Epidermal melanocyte (primary cell): ENCODE data around the gene COX17.

Experiments
- DNase-seq: peaks from one replicate; pipeline ENCODE4 v3.0.0; 2011; ENCODE audit warnings: low spot score; ENCODE audit not compliant: insufficient read length

COX17 gene

DNA sequence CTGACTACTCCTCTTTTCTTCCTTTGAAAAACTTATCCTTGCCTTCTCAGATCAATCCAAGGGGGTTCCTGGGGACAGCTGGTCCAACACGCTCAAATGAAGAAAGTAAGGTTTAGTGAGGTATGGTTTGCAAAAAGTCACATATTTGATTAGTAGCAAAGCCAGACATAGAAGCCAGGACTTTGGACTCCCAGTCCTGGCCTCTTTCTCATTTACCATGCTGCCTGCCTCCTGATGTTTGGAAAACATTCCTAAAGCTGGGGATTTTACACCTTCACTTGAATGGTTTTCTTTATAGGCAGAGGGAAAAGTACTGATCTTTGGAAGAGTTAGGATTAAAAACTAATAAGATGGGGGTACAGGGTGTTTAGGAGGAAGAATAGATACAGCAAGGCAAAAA lies 31.4 kb downstream of the COX17 start:
- no peak for DNase-seq

DNA sequence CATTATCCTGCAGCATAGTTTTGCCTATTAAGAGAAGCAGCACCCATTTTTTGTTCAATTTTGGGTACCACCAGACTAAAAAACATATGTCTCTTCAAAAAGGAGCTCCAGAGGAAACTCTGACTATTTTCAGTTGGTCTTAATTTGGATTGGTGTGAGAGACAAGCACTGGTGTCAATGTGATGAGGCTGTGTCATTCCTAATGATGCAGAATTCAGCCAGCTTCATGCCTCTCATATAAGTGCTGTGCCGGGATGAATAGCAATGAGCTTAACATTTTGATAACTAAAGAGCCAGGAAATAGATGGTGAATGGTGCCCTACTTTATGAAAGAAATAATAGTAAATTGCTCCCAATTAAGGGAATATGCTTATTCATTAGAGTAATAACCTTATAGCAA lies 32.7 kb downstream of the COX17 start:
- no peak for DNase-seq

DNA sequence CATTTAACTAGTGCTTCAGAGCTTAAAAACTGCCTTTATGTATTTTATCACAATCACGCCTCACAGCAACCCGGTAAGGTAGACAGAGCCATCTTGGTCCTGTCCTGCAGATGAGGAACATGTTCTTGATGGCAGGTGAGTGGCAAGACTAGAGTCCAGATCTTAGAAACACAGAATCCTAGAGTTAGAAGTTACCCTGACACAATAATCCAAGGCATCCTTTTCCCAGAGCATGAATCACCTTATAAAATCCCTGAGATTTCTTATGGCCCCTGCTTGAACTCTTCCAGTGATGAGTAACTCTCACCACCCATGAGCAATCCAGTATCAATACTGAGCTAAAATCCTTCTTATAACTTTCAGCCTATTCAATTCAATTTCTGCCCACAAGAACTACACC lies 33.7 kb downstream of the COX17 start:
- DNase-seq, result no peak

DNA sequence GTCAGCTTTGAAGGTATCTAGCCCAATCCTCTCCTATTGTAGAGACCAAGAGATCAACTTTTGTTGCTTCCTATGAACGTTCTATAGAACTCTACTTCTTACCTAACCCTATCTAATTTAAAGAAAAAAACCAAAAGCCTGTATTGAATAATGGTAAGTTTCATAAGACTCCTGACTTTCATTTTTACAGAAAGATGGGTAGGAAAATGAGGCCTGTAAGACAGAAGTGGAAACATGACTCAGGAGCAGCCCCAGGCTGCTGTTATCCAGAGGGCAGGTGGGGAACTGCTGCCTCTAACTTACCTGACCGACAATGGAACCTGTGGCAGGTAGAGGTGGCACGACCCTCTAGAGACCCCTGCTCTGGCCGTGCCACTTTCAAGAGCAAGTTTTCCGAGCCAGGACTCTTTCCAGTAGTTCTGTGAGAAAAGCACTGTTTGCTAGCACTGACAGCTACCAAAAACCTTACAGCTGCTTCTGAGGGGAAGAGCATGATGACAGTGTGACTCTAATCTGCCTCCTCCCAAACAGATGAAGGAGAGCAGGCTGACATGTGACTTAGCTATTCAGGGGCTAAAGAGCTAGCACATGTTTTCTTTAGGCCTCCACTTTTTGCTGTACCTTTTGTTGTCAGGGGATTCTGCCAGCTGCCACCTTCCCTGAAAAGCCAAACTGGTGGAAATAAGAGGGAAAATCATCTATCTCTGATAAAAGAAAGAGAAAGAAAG lies 34.3 kb downstream of the COX17 start:
- DNase-seq, result no peak

DNA sequence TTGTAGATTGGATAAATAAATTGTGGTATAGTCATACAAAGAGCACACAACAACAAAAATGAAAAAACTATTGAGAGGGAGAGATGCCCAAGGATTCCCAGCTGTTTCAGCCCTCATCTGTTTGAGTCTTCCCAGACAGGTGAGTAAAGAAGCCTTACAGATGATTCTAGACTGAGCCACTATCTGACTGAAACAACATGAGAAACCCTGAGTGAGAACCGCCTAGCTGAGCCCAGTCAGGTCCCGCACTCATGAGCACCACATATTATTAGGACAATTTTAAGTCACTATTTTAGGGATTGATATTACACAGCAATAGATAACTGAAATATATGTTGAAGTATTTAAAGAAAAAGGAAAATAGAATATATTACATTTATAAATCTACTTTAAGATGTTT lies 35.8 kb downstream of the COX17 start:
- DNase-seq, result no peak

DNA sequence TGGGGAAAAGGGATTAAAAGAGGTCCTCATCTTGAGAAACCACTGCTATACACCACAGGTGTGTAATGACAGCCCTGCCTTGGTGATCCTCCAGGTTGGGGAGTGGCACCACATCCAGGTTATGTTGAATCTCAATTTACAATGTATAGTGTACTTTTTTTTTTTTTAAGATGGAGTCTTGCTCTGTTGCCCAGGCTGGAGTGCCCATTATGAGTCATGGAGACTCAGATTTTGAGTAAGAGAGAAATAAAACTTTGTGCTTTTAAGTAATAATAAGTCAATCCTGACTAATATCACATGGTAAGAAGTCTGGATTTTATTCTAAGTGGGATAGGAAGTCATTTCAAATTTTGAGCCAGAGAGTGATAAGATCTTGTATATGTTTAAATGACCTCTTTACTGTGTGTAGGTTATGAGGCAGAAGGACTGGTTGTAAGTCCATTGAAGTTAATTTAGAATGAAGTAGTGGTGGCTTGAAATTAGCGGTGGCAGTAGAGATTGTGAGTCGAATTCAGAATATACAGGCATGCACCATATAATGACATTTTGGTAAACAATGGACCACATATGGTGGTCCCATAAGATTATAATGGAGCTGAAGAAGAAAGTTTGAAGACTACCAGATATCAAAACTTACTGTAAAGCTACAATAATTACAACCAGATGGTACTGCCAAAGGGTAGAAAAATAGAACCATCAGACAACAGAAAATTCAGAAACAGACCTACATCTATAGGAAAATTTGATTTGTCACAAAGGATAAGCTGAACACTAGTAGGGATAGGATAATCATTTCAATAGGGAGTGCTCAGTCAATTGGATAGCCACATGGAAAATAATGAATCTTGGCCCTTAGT lies 37.5 kb downstream of the COX17 start:
- no peak for DNase-seq

DNA sequence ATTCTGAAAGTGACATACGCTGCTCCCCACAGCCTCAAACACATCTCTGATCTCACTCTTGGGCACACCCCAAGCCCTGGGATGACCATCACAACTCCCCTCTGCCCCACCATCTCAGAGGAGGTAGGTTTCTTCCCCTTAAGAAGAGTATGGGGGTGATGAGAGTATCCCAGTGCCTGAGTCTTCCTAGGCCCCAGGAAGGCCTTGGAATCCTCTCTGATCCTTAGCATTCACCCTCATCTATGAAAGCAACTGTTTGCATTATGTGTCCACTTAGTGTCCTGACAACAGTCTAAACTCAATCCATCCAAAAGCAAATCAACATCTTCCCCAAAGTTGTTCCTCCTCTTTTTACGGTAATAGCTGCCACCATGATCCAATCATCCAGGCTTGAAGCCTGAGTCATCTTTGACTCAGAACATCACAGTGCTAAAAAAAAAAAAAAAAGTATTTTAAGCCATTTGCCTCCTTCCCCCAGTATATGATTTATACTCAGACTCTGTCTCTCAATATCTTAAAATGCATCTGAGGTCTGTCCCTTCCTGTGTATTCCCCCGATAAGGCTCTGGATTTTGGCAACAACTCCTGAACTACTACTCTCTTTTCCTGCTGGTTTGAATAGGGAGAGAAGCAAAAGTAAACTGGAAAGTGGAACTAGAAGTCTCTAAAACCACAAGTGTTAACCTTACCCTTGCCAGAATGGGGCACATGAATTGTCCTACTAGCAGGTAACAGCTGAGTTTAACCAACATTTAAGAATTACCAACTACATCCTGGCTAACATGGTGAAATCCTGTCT lies 39.3 kb downstream of the COX17 start:
- no peak for DNase-seq

DNA sequence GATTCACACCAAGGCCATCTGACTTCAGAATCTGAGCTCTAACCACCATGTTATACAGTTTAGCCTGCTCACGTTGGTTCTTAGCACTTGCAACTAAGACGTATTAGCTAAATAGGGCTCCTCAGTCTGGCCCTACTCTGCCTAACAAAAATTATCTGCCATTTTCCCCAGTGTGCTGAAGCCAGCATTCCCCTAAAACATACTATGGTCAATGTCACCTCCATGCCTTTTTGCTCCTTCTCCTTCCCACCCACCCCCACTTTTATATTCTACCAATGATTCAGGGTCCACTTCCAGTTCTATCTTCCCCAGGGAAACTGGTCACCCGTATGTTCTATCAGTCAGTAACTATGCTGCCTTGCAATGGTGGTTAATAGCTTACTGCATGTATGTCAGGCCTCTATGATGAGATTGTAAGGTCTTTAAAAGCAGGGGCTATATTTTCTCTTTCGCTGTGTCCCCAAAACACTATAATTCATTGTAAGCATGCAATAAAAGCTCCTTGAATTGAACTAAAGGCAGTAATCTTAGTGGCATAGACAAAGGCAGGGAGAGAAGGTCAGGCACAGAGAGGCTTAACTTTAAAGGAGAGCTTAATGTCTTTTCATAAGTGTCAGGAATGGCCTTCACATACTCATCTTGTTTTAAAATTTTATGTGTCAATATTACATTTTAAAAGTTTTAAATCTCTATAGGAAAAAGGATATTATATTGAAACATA lies 40.2 kb downstream of the COX17 start:
- DNase-seq, result no peak

DNA sequence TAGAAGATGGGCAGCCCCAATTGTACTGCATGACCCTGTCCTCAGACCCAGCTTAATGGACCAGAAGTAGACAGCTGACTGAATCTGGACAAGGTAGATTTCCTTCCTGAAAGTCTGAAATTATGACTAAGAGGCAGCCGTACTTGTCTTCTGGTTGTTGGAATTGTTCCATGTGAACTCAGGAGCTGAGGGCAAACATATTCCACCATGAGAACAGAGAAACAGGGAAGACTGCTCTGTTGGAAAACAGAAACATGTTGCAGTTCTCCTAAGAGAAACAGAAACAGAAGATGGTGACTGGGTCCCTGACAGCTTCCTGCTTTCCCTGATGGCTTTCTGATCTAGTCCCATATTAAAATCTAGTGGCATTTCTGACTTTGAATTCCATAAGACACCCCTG lies 41.0 kb downstream of the COX17 start:
- no peak for DNase-seq

DNA sequence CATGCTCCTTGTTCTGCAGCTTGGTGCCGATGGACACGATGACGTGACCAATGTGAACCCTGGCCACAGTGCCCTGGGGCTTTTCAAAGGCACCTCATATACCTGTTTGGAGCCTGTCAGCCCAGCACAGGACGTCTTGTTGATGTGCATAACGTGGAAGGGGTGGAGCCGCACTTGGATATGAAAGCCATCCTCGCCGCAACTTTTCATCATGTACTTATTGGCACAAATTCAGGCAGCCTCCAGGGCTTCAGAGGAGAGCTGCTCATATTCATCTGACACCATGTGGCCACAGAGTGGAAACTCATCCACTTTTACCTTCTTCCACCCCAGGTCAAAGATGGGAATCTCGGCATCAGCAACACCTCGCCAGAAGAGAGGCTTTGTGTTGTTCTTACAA lies 41.5 kb downstream of the COX17 start:
- DNase-seq, result no peak

DNA sequence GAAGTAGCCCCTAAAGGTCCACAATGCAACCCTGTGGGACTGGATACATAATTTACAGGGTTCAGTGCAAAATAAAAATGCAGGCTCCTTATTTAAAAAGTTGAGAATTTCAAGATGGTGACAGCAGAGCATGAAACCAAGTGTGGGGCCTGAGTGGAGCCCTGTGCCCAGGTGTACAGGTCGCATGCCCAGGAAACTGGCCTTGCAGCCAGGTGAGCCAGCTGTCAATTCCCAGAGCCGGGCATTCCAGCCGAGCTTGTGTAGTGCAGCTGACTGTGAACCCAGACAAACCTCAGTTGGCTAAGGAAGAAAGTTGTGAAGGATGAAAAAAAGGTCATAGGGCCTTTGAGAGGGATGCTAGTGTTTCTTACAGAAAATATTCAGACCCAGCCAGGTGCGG lies 44.4 kb downstream of the COX17 start:
- no peak for DNase-seq

DNA sequence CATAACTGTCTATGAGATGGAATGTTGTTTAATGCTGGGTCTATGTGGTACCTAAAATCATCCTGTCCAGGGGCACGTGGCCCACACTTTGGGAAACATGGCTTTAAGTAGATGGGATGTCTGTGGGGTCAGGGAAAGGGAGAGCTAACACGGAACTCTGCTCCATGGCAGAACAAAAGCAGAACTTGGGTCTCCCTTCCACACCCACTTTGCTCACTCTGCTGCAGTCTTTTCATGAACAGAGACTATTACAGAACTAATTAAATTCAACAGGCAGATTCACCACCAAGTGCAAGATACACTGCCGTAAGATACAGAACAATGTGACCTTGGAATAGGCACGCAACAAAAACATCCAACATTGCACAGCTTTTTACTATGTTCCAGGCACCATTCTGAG lies 45.0 kb downstream of the COX17 start:
- DNase-seq, result no peak

DNA sequence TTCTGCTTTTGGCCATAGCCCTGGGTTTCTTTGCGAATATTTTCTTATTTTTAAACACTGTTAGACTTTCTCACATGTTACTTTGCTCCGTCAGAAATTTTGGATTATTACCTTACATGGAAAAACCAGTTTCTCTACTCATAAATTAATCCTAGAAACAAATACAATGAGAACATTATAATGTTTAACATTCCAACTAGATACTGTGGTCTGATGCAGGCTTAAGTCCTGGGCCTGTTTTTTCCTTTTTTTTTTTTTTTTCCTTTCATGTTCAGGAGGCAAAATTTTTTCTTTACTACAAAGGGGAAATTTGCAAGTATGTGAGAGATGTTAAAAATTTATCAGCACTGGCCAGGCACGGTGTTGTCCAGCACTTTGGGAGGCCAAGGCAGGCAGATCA lies 45.7 kb downstream of the COX17 start:
- no peak for DNase-seq

DNA sequence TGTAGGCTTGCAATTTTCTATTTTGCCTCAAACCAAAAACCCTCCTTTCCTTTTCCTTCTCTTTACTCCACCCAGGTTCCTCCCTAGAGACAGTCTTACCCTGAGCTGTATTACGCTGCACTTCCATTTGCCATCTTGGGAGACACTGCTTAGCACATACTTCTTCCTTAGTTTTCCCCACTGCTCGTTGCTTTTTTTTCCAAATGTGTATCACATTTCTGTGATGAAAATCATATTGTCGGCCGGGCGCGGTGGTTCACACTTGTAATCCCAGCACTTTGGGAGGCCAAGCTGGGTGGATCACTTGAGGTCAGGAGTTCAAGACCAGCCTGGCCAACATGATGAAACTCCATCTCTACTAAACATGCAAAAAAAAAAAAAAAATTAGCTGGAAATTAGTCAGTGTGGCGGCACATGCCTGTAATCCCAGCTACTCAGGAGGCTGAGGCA lies 46.3 kb downstream of the COX17 start:
- DNase-seq, result no peak

DNA sequence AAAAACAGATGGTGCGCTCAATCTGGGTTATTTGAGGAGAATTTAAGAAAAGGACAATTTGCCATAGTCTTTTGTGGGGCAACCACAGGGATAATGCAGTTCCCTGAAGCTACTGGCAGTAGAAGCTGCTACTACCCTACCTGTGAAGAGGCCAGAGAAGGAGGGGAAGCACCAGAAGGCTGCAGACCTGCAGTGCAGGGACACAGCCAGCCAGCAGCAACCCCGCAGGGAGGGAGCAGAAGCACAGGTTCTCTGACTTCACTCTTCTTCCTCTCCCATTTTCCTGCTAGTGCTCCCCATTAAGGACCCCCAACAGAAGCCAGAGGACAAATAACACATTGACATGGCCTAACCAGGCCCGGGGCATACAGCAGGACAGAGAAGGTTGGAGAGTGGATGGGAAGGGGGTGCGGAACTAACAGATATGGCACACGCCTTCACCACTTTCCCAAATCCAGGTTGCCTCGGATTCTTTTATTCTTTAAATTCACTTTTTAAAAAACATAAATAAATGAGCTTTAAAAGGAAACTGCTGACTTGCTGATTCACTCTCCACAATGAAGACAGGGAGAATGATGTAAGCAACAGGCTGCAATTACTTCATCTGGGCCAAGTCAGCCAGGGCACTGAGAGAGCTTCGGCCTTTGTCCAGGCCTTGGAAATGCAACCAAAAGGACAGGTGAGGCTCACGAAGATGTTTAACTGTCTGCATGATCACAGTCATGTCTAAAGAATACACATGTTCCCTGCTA lies 46.9 kb downstream of the COX17 start:
- no peak for DNase-seq

DNA sequence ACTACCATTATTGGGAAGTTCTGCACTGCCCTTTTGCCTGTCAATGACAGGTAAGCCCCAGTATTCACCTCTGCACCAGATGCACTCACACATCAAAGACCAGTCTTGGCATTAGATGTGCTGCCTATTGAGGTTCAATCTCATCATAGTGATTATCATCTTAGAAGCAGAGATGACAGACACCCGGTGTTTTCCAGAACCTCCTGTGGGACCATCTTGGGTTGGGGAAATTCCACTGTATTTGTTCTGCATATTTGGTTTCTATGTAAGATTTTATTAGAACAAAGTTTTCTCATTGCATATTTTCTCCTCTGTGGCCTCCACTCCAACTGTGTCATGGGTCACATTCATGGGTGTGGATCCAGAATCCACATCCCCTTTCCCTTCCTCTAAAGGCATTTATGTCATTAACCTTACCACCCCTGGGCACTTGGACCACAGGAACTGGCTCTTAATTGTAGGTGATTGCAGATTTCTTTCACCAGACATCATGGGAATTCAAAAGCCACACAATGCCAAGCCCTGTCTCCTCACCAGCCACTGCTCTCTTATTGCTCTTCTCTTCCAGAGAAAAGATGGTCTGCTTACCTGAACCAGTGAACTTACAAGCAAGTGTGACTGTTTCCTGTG lies 48.3 kb downstream of the COX17 start:
- DNase-seq, result no peak

DNA sequence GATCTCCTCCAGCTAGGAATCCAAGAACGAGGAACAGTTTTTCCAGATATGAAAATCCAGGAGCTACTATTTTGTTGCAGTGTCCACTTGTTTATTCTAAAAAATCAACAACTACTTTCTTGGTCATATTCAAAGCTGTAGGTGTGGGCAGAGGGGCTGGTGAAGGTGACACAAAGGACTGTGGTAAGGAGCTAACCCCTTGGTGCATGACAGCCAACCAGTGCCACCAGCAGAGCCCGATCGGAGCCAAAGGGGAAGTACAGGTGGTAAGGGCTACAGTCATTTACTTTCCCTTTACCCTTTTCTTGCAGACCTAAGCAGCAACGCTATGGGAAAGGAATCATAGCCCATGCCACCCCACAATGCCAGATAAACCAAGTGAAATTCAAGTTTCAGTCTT lies 48.8 kb downstream of the COX17 start:
- no peak for DNase-seq

DNA sequence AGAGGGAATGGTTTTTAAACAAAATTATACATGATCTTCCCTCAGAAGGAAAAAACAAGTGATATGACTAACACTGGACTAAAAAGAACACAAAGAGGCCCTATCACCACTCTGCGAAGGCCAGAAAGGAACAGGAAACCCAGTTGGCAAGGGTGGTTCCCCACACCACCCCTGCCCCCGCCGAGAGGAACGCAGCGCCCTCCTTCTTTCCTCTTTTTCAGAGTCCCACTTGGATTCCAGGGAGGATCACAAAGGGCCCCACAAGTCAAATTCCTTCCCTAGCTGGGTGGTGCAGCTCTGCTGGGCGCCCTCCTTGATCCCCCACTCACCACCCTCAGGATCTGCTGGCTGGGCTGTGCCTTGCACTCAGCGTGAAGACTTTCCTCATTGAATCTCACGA lies 49.7 kb downstream of the COX17 start:
- DNase-seq, result no peak

DNA sequence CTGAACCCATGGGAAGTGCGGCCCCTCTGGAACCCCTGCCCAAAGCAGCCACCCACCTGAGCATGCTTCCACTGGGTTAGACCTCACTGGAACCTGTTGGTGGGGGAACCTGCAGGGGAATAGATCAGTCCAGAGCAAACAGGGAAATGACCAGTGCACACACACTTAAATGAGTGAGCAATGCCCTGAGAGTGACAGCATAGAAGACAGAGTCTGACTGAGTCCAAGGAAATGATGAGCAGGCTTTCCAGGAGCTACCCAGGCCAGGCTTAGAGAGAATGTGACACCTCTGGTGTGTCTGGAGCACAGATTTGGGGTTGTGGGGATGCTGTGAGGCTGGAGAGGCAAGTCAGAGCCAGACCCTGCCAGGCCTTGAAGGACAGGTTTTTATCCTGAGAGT lies 51.0 kb downstream of the COX17 start:
- no peak for DNase-seq

DNA sequence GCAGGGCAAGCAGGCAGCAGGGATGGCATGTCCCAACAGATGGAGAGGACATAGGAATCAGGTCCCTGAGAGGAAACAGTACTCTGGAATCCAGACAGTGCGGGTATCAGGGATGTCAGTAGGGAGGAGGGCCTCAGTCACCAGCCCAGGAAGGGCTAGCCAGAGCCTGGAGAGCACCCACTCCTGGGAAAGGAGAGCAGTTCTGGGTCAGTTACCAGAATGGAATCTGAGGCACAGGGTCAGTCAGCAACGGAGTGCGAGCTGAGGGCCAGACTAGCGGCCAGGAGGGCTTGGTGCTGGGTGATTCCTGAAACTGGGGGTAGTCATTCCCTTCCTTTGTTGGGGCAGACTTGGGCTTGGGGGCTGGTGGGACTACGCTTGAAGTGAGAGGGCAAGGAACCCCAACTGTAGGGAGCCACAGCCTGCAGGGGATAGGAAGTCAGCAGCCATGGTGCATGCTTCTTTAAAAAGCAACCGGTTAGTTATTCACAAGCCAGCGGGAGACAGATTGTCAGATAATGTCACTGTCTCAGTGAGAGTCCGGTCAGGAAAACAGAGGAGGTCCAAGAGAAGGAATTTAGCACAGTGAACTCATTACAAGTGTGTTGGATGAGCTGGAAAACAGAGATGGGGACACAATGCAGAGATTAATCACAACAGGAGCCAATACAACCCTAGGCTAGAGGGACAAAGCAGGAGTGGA lies 51.6 kb downstream of the COX17 start:
- no peak for DNase-seq
